Measurements from ENCODE around the gene CYP2C9.

DNA sequence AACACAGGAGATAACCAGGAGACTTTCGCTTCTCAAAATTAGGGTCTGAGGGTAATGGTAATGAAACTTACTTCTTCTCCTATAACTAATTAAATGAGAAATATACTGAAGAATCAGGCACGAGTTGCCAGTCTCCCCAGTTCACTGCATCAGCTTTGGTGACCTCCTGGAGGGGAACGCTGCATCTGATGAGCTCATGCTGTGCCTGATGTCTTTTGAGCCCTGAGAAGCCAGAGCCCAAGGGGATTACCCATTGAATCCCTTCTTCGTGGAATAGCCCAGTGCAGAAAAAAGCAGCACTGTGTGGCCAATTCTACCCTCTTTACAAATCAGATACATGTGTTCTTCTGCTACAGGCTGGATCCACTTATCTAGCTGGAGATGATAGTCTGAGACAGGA lies 45.1 kb downstream of the CYP2C9 start:
- TF ChIP-seq, protein P1, sequence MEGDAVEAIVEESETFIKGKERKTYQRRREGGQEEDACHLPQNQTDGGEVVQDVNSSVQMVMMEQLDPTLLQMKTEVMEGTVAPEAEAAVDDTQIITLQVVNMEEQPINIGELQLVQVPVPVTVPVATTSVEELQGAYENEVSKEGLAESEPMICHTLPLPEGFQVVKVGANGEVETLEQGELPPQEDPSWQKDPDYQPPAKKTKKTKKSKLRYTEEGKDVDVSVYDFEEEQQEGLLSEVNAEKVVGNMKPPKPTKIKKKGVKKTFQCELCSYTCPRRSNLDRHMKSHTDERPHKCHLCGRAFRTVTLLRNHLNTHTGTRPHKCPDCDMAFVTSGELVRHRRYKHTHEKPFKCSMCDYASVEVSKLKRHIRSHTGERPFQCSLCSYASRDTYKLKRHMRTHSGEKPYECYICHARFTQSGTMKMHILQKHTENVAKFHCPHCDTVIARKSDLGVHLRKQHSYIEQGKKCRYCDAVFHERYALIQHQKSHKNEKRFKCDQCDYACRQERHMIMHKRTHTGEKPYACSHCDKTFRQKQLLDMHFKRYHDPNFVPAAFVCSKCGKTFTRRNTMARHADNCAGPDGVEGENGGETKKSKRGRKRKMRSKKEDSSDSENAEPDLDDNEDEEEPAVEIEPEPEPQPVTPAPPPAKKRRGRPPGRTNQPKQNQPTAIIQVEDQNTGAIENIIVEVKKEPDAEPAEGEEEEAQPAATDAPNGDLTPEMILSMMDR (IDR thresholded peaks at IDR 0.05; ENCODE audit: low read depth, low read length, missing input control), result no peak
- TF ChIP-seq TAF1 (conservative IDR thresholded peaks at IDR 0.05) (no peak), EGR1 (IDR thresholded peaks at IDR 0.05; ENCODE audit: low read depth in 2 of 2) (no peak), NR2F2 (IDR thresholded peaks at IDR 0.05) (no peak), YY1 (IDR thresholded peaks at IDR 0.05) (no peak)
- TF ChIP-seq, protein P2, sequence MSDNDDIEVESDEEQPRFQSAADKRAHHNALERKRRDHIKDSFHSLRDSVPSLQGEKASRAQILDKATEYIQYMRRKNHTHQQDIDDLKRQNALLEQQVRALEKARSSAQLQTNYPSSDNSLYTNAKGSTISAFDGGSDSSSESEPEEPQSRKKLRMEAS (IDR thresholded peaks at IDR 0.05), result no peak
